Measurements from ENCODE around the gene UNKL.

DNA sequence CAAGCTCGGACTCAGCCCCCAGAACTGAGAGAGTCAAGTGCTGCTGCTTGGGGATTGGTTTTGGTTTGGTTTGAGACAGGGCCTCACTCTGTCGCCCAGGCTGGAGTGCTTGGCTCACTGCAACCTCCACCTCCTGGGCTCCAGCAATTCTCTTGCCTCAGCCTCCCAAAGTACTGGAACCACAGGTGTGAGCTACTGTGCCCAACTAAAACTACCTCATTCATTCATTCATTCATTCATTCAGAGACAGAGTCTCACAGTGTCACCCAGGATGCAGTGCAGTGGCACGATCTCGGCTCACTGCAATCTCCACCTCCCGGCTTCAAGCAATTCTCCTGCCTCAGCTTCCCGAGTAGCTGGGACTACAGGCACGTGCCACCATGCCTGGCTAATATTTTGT is 24.7 kb downstream of the UNKL start:
- TF ChIP-seq EZH2 (IDR thresholded peaks at IDR 0.05; ENCODE audit: insufficient read depth, poor library complexity, severe bottlenecking), result no peak
- no peak for TF ChIP-seq EZH2phosphoT487 (IDR thresholded peaks at IDR 0.05; ENCODE audit: insufficient read depth, low read depth)

Measured in GM23248 (cell line).